ENCODE measurements around the gene SPINT3.
"Not testable (repeated sequence)": the region's sequence is repeated elsewhere in the genome, so short reads cannot be mapped to it uniquely, and the experiment has no call there.

Gene SPINT3

DNA sequence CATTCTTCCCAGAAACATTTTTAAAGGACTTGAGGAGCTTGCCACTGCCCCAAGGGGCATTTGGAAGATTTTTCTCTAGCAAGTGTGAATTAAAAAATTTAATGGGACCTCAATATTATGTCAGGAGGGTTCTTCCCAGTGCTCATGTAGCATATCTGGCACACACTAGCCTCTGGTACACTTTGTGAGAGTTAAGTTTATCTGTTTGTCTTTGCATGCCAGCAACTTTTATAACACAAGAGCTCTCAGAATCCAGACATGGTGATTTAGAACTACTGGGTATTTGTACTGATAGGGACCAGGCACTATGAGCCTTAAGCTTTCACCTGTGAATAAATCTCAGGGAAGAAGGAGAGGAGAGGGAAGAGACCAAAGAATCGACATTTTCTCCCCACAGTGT, 12.9 kb downstream of the SPINT3 start:
- DNase-seq (ENCODE audit: low read depth), result no peak

DNA sequence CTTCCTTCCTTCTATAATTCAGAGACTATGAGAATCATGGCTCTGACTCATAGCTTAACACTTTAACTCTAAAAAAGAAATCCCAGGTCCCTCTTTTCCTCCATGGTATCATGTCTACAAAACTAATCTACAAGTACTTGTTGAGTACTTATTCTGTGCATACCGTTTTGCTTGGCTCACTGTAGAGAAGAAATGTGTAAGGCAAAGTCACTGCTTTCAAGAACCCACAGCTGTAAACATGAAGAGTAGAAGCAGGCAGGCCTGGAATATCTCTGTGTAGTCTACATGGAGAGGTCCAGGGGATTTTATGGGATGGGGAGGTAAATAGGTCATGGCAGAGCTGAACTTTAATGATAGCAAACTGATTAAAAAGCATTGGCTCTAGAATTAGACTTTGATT, 13.8 kb downstream of the SPINT3 start:
- no peak for DNase-seq (ENCODE audit: low read depth)

DNA sequence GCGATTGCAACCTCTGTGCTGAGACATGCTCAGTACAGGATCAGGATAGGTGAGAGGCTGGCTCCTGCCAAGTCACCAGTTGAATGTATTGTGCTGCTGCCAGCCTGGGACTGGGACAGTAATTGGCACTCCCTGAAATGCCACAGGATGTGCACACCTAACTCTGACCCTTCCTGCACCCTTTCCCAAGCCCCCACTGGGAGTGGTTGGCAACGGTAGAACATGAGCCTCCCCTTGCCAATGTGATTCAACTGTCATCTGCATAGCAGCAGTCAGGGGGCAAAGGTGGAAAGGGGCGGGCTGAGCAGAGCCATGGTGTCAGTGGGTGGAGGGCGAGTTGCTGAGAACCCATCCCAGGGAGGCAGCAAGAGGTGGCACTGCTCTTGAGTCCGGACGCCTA, 15.4 kb downstream of the SPINT3 start:
- DNase-seq (ENCODE audit: low read depth), result no peak

DNA sequence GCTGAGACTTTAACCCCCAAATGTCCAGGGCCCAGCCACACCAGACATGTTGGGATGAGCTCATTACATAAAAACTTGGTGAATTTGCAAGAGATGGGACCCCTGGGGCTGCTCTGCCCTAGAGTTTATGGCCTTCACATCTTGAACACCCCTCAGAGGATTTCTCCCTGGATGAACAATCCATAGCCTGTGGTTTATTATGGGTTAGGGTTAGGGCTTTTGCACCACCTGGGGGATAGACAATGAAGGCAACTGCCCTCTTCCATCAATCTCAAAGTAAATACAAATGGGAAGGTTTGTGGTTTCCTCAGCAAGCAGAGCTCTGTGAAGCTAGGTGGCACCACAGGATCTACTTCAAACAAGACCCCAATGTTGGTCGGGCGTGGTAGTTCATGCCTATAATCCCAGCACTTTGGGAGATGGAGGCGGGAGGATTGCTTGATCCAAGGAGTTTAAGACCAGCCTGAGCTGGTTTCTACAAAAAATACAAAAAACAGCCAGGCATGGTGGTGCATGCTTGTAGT, 17.4 kb downstream of the SPINT3 start:
- no peak for DNase-seq (ENCODE audit: low read depth)

DNA sequence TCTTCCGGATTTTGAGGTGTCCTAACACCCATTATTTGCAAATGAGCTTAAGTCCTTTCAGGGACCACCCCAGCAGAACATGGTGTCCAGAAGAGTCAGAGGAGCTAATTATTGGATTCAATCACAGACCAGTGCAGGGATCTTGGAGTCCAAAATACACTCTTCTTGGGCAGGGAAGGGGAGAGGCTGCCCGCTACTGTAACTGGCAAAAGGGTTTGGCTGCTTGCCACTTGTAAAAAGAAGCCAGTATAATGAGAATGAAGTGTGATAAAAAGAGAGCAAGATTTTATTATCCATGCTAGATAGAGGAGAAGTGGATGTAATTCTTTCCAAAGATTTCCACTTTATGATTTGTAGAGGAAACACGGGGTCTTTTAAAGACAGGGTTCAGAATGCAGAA, 19.3 kb downstream of the SPINT3 start:
- DNase-seq (ENCODE audit: low read depth), result no peak

DNA sequence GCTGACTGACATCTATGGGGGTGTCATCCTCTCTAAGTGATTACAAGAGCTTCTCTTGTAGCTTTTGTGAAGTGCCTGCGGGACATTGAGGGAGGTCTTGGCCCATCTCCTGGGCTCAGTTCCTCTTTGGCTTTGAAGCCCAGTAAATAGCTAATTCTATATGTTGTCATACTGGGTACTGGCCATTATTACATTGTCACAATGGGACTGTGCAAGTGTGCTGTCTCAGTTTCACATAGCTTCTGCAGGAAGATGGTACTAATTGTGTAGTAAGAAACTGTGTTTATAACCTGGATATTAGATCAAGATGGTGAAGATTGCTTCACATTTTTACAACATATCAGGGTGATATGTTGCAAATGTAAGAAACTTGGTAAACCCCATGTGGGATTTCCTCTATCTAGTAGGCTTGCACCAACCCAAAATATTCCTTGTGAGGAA, 19.9 kb downstream of the SPINT3 start:
- DNase-seq (ENCODE audit: low read depth), result no peak

DNA sequence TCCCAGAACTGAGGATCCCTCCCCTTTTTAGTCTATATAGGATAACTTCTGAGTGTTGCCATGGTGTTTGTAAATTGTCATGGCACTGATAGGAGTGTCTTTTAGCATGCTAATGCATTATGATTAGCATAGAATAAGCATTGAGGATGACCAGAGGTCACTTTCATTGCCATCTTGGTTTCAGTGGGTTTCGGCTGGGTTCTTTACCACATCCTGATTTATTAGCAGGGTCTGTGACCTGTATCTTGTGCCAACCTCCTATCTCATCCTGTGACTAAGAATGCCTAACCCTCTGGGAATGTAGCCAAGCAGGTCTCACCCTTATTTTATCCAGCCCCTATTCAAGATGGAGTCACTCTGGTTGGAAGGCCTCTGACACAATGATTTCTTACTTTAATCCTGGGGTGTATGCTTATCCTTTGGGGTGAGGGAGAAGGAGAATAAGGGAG, 26.3 kb downstream of the SPINT3 start:
- DNase-seq (ENCODE audit: low read depth), result no peak

DNA sequence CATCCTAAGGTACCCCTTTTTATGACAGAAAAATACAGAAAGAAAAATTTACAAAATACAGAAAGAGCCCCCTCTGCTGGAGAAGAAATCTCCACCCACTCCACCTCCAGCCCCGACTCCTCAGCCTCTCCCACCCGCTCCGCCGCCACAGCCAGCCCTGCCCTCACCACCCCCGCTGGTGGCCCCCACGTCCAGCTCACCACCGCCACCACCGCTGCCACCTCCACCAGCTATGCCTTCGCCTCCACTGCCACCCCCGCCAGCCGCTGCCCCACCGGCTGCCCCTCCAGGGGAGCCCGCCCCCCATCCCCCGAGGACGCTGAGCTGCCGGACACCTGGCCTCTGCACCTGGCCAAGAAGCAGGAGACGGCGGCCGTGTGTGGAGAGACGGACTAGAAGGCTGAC, 28.2 kb downstream of the SPINT3 start:
- no peak for DNase-seq (ENCODE audit: low read depth)

DNA sequence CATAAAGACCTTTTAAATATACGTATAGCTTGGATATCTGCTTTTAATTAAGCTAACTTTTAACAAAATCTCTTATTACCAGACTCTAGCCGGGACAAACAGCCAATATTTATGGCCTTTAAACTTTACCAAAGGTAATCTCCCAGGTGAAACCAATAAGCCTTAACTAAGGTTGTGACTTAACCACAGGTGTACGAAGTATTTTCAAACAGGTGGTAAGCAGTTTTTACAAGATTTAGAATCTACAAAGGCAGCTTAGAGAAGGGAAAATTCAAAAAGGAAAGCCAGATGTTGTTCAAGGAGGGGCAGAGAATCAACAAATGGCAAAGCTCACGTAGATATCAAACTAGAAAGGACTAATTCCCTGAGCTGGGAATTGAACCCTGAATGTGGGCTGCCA, 30.0 kb downstream of the SPINT3 start:
- no peak for DNase-seq (ENCODE audit: low read depth)

DNA sequence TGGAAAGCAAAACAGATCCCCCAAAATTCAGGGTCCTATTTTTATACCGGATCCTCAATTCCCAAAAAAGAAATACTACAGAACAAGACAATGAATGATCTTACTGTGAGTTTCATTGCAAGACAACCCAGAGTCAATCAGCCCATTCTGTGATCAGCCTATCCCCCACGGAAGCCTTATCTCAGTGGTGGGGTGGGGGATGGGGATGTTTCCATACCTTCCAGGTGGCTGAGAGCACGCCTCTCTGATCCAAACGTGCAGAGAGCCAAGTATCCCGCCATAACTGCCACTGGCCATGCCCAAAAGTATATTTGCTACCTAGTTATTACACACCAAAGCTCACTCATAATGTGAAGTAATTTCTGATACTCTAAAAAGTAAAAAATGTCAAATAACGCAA, 30.7 kb downstream of the SPINT3 start:
- no peak for DNase-seq (ENCODE audit: low read depth)

DNA sequence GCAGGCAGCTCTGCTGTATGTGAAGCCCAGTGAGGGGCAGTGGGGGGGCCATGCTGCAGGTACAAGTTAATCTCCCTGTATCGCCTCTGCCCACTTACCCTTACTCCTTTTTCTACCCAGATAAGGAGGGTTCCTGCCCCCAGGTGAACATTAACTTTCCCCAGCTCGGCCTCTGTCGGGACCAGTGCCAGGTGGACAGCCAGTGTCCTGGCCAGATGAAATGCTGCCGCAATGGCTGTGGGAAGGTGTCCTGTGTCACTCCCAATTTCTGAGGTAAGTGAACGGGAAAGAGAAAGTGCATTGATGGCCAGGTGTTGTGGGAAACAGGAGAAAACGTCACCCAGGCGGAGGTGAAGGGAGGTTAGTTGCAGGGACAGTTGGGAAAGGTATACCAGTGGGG, 35.6 kb downstream of the SPINT3 start:
- DNase-seq (ENCODE audit: low read depth), result no peak

DNA sequence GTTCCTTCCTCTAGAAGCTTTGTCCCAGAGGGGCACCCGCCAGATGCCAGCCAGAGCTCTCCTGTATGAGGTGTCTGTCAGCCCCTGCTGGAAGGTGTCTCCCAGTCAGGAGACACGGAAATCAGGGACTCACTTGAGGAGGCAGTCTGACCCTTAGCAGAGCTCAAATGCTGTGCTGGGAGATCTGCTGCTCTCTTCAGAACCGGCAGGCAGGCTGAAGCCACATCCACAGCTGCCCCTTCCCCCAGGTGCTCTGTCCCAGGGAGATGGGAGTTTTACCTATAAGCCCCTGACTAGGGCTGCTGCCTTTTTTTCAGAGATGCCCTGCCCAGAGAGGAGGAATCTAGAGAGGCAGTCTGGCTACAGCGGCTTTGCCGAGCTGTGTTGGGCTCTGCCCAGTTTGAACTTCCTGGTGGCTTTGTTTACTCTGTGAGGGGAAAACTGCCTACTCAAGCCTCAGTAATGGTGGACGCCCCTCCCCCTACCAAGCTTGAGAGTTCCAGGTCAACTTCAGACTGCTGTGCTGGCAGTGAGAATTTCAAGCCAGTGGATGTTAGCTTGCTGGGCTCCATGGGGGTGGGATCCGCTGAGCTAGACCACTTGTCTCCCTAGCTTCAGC, 37.8 kb downstream of the SPINT3 start:
- not testable (repeated sequence) for DNase-seq (ENCODE audit: low read depth)

DNA sequence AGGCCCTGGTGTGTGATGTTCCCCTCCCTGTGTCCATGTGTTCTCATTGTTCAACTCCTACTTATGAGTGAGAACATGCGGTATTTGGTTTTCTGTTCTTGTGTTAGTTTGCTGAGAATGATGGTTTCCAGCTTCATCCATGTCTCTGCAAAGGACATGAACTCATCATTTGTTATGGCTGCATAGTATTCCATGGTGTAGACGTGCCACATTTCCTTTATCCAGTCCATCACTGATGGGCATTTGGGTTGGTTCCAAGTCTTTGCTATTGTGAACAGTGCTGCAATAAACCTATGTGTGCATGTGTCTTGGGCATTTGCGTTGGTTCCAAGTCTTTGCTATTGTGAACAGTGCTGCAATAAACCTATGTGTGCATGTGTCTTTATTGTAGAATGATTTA, 43.1 kb downstream of the SPINT3 start:
- DNase-seq (ENCODE audit: low read depth), result not testable (repeated sequence)

DNA sequence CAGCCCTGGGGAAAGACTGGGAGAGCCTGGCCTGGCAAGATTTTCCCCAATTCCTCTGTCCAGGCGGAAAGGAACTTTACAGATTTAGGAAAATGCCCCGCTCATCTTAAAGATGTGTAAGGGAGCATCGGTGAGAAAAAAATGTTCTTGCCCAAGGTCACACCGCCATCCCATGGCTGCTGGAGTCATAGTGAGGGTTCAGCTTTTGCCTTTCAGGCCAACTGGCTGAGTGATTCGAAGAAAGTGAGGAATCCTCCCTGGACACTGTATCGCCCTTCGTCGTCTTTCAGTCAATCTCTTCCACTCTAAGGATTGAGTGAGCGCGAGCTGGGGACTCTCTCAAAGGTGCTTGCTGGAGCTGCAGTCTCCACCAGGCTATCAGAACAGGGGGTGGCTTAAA, 44.5 kb downstream of the SPINT3 start:
- DNase-seq (ENCODE audit: low read depth), result no peak

DNA sequence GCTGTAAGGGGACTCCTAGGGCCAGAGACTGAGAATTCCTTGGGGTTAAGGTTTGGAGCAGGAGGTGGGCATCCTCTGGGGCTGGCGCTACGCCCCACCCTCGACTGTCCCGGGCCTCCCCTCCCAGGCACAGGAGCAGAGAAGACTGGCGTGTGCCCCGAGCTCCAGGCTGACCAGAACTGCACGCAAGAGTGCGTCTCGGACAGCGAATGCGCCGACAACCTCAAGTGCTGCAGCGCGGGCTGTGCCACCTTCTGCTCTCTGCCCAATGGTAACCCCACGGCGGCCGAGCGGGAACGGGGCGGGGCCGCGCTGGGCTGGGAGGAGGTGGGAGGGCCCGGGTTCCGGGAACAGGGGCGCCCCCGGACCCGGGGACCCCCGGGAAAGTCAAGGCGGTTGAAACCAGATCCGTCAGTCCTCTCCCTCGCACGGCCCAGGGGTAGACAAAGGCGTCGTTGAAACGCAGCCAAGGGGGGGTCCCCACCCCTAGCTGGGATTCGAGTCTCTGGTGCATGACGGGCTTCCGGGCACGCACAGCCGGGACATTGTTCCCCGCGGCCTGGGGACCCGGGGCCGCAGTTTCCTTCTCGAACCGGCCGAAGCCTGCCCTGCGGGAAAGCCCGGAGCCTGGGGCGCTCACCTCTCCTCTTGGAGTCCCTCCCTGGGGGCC, 45.0 kb downstream of the SPINT3 start:
- DNase-seq (ENCODE audit: low read depth), result no peak

DNA sequence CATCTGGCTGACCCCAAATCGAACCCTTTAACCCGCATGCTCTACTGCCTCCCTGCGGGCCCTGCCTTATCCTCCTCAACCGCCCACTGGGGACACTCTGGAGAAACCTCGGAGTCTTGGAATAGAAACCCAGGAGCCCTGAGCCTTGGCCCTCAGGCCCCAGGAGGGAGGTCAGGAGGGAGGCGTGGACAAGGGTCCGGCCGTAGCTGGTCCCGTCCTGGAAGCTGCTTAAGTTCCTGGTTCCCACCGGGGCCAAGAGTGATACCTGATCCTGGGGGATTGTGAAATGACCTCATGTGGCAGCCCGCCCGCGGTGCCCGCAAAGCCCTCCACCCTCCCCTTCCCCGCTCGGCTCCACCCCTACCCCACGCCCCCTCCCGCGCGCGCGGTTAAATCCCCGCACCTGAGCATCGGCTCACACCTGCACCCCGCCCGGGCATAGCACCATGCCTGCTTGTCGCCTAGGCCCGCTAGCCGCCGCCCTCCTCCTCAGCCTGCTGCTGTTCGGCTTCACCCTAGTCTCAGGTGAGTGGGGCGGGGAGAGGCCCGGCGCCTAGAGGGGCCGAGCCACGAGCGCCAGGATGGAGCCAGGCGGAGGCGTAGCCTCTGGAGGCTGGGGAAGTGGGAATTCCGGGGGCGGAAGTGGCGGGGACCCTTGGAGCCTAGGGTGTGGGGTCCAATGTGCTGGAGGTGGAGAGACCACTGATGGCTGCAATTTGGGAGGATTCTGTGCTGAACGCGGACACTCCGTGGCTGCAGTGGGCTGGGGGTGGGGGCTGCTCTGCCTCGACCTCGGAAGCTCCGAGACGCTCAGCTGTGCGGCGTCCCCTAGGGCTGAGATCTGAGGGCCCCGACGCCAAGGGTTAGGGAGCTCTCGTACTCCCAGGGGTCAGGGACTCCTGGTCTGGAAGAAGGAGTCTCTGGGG, 45.8 kb downstream of the SPINT3 start, which contains the start of gene WFDC2:
Gene WFDC2 (plus strand): TSS at position 418 of the 926 bp plus-strand sequence. CDS start 29 bp downstream, at position 447.
- no peak for DNase-seq (ENCODE audit: low read depth)

DNA sequence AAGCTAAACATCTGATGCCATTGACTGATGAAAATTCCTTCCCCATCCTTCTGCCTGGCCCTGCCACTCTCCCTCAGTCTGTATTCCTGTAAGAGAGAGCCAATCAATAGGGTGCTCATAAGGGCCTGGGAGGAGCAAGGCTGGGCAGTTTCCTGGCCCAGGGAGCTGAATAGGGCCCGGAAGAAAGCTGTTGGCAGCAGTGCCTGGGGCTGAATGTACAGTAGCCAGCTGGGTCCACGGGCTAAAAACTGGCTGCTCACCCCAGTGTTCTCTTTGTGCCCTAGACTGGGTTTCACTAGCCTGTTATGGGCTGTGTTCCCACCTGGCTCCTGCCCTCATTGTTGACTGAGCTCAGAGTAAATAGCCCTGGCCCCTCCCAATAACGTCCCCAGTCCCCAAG, 47.6 kb downstream of the SPINT3 start:
- no peak for DNase-seq (ENCODE audit: low read depth)

DNA sequence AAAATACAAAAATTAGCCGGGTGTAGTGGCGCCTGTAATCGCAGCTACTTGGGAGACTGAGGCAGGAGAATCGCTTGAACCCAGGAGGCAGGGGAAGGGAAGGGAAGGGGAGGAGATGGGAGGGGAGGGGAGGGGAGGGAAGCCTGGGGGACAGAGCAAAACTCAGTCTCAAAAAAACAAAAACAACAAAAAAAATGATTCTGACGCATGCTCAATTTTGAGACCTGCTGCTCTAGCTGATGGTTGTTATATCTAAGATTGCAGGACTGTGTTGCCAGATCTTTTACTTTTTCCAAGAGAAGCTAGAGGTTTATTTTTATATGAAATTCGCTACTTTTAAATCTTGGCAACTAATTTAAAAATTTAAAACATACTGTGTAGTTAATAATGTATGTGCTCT, 48.2 kb downstream of the SPINT3 start:
- DNase-seq (ENCODE audit: low read depth), result no peak

DNA sequence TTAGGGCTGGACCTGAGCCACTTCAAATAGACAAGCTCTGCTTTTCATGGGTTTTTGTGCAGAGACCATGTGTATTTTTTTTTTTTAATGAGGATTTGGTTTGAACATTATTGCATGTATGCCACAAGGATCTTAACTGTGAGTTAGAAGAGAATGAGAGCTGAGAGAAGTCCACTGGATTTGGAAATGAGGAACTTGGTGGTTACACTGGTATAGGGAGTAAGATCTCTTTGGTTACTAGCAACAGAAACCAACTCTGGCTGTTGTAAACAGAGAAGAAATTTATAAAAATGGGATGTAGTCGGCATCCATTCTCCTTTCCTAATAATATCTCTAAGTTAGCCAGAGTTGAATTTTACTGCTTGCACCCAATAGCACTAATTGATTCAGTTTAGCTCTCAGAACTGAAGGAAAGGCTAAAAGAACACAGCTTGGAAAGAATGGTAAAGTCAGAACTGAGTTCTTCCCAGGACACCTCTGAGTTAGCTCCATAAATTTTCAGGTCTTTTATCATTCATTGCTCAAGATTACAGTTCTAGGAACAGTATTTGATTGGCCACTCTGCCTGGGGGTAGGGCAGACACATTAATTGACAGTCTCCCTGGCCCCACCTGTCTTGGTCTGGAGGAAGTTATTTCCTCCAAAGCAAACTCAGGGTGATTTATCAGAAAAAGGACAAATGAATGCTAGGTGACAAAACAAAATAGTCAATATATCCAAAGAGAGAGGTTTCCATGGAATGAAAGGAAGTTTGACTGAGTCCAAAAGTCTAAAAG, 49.7 kb downstream of the SPINT3 start:
- no peak for DNase-seq (ENCODE audit: low read depth)

DNA sequence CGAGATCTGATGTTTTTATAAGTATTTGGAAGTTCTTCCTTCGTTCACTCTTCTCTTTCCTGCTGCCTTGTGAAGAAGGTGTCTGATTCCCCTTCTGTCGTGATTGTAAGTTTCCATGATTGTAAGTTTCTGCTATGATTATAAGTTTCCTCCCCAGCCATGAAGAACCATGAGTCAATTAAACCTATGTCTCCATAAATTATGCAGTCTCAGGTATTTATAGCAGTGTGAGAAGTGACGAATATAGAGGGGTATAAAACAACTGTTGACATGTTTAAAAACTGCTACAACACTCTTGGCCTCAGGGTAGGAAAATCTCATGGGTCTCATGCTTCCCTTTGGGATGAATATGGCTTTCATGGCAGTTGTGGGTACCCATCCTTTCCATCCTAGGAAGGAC, 51.7 kb downstream of the SPINT3 start:
- no peak for DNase-seq (ENCODE audit: low read depth)

DNA sequence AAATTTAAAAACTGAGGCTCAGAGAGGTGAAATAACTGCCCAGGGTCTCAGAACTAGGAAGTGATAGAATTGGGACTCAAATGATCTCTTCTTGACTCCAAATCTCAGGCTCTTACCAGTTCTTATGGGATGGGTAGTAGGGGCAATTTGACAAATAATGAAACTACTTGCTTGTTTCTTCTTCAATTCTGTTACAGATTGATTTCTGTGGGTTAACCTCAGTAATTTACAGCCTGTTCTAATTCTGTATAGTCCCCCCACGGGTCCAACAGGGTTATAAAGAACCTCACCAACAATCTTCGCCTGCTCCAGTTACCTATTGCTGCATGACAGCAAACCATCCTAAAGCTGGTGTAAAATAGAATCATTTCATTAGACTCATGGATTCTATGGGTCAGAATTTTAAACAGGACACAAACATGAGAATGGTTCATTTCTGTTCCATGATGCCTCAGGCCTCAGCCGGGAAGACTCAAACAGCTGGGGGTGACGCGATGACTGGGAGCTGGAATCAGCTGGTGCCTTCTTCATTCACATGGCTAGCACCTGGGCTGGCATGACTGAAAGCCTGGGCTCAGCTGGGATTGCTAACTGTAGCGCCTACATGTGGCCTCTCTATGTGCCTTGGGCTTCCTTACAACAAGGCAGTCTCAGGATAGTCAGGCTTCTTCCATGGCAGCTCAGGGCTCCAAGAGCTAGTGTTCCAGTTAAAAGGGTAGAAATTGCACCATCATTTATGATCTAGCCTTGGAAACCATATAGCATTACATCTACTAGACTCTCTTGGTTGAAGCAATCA, 52.5 kb downstream of the SPINT3 start:
- DNase-seq (ENCODE audit: low read depth), result no peak
